ENCODE results near the gene ATG5. TPM values are rescaled to one million over a fixed set of nuclear protein-coding genes. Genes with fewer than 3 reads are reported as not detected.

The ATG5 gene
- polyA plus RNA-seq, 10 donors = 22.2 to 32.1 (median 25.8) TPM

DNA sequence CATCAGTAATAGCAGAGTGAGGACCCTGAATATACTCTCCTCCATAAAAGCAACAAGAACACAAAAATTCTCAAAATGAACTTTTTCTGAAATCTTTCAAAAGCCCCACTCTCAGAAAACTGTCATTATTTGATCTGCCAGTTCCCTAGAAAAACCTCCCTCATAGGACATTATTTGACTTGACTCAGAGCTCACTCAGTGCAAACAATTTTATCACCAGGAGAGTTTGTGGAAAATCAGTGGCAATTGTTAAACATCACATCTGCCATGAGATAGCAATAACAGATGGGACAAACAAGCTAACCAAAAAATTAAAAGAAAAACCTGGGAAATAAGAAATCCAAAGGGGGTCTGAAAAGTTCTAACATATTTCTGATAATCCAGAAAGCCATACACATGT lies 100.0 kb downstream of the ATG5 start:
- no peak for DNase-seq

DNA sequence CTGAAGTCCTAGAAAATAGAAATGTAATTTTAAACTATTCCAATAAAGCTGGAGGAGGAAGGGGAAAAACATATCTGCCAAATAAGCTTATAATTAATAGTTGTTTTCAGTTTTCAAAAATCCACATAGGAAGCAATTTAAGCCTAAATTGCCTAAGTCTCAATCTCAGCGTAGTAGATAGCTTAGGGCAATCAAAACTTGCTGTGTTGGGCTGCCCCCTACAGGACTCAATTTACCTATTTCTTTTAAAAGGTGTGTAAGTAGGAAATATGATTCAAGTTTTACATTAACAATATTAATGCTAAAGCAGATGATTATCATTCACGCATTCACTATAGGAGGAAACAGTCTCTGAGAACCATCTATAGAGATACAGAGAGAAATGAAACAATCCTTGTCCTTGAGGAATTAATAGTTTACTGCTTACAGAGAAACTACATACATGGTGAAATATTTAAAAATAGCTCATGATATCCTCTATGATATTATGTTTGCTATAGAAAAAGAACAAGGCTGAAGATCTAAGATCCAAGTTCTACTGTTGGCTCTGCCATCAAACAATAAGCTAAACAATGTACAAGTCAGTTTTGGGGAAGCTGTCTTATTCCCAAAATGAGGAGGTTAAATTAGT lies 102.1 kb downstream of the ATG5 start:
- peak; percentile 48 to 69 (median 62) for DNase-seq

DNA sequence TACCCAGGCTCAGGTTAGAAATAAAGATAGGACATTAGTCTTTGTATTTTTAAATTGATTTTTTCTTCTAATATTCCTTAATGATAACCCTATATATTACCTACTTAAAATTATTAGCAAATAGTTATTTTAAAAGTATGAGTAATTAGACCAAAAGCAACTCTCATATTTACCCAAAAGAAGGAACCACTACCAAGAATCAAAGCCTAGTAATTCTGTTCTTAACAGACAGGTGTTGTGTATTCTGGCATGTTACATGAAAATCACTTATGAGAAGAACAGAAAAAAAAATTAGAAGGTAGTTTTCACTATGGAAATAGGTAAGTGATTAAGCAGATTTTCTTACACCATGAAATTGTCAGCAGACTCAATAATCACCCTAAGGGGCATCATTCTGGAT lies 105.1 kb downstream of the ATG5 start:
- no peak for DNase-seq

DNA sequence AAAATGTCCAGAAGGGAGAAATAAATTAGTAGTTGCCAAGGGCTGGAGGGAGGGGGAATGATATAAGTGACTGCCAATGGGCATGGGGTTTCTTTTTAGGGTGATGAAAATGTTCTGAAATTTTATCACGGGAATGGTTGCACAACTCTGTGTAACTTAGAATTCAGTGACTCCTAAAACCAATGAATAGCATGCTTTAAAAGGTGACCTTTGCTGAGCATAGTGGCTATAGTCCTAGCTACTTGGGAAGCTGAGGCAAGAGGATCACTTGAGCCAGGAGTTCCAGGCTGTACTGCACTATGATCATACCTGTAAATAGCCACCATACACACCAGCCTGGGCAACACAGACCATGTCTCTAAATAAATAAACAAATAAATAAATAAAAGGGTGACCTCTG lies 109.0 kb downstream of the ATG5 start:
- DNase-seq = no peak

DNA sequence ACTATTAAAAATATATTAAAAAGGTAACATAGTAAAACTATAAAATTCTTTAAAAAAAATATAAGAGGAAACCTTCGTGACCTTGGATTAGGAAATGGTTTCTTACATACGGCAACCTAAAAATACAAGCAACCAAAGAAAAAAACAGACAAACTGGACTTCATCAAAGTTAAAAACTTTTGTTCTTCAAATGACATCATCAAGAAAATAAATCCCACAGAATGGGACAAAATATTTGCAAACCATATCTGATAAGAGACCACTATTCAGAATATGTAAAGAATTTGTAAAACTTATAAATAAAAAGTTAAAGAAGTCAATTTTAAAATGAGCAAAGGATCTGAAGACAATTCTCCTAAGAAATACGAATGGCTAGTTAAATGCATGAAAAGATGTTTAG lies 110.0 kb downstream of the ATG5 start:
- DNase-seq = no peak

DNA sequence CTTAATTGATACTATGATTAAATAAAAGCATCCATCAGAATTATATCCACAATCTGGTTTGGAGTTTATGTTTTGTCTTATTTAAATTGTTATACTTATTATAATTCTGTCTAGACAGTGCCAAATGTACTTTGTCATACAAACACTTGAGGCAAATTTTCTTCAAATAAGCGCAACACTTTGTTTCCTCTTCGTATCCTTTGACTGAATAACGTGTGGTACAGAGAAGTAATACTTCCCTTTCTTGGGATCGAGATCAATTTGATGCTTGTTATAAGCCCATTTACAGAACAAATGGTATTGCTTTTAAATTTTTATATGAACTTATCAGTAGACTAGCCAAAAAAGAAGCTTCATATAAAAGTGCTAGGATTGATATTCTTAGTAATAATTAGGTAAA lies 111.0 kb downstream of the ATG5 start:
- DNase-seq = no peak

DNA sequence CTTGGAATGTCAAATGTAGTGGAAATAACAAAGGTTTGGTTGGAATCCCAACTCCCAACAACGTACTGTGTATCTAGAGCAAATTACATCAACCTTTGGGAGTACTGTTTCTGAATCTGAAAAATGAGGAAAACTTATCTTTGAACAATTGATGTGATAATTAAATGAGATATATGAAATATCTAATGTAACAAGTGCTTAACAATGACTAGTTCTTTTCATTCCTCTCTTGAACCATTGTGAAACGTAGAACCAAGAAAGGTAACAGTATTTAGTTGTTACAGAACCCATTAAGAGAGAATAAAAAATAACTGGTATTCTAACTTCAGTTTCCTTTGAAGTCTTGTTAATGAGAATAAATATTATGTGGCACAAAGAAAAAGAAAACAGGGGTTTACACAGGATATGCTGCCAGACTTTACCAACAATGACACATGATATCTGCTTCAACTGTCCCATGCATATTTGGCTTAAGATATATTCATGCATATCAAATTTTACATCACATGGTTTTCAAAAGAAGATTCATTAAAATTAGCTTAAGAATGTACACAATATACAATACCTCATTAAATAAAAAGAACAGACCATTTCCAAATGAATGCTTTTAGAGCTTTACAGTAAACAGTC lies 111.8 kb downstream of the ATG5 start:
- DNase-seq = no peak

DNA sequence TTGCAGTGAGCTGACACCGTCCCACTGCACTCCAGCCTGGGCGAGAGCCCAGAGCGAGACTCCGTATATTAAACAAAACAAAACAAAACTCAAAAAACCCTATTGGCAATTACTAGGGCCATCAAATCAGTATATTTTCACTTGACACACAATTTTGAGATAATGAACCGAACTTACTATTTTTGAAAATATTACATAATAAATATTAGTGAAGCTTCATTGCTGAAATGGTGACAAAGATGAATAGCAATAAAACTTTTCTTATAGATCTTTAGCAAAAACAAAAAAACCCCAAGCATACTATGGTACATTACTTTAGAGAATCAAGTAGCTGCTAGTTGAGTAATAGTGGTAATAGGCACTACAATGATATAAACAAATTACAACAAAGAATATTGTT lies 113.0 kb downstream of the ATG5 start:
- no peak for DNase-seq

DNA sequence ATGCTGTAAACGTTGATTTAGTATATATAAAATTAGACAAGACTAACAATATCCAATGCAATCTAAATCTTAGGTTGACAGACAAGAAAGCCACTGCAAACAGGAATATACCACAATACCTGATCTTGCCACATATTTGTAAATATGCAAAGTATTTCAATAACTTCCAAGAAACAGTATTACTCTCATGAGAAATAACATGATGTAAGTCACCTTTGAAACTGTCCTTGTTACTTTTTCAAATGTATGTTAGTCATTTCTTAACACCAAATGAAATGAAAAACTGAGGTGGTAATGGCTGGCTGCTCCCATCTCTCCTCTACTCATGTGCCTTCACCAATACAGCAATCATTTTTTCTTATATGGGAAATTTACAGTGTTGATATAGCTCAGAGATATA lies 118.7 kb downstream of the ATG5 start:
- DNase-seq = no peak

DNA sequence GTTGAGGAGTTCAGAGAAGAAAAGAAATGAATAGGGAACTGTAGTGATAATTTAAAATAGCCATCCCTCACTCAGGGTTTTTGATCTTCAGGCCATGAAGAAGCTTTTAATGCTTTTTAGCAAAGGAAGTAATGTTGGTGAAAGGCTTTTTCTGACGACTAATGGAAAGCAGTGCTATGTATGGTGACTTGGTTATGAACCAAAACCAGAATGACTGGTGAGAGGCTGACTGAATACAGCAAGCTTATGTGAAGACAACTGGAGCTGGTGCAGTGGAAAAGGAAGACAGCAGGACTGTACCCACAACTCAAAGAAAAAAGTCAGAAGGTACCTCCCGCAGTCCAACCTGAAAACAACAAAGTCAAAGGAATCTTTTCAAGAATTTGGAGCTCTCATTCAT lies 120.6 kb downstream of the ATG5 start:
- no peak for DNase-seq

DNA sequence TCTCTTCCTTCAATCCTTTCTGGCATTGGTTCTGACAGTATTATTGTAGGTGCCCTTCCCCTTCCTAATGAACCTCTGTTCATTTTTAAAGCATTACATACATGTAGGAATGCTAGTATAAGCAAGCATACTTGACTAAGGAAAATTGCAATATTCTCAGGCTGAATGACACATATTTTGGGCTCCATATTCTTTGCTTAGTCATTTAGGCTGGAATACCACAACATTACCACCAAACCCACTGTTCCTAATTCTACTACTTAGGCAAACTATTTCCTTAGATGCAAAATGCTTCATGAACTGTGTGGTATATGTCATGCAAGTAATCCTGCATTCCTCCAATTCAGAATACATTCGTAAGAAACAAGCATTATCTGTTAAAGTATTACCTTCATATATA lies 125.6 kb downstream of the ATG5 start:
- DNase-seq = peak in 1 of 3 donors; percentile 89

DNA sequence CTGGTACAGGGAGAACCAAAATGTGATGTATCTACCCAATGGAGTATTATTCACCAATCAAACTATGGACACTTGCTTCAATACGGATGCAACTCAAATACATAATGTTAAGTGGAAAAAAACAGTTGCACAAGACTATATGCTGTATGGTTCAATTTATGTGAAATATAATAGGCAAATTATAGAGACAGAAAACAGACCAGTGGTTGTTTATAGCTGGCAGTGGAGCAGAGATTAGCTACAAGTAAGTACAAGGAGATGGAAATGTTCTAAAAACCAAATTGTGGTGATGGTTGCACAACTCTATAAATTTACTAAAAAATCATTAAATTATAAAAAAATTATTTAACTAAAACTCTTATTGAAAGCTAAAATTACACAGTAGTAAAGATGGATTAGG lies 126.2 kb downstream of the ATG5 start:
- no peak for DNase-seq

DNA sequence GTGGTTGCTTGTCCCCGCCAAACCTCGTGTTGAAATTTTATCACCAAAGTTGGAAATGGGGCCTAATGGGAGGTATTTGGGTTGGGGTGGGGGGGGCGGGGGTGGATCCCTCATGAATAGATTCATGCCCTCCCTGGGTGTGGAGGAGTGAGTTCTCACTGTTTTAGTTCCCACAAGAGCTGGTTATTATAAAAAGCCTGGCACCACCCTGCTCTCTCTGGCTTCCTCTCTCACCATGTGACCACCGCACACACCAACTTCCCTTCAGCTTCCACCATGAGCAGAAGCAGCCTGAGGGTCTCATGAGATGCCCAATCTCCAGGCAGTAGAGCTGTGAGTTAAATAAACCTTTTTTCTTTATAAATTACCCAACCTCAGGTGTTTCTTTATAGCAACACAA lies 128.1 kb downstream of the ATG5 start:
- no peak for DNase-seq

DNA sequence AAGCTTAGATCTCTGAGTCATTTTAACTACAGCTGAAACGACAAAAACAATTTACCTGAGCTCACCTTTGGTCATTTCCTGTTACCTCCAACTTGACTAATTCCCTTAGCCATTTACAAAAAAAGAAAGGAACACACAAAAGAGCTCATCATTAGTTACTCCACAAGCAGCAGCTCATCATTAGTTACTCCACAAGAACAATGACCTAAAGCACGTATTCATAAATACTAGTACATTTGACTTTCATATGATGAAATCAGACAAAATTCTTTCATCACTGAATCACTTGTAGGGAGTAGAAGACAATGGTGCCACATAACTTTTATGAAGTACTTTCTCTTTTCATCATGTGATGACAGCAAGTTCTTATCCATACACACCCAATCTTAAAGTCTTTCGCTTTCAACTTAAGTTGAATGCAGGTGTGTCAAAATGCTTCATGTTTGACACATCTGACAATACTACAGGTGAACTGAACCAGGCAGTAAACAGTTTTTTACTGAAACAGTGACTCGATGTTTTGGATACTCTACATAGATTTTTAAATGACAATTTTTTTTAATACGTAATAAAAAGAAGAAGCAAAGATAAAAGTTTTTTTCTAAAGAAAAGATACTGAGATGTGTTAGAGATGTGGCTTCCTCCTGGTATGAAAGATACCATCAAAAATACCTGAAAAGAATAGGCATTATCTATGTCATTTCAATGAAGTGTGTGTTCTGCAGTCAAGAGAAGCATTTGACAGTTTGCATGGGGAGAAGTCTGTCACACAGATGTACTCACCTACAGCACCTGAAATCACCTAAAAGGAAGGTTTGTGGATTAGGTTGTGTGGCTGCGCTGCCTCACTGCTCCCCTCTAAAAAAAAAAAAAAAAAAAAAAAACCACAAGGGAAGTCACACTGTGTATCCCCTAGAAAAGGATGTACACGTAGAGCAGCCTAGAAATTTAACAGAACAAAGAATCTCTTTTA lies 130.3 kb downstream of the ATG5 start:
- peak in 1 of 3 donors; percentile 21 for DNase-seq

DNA sequence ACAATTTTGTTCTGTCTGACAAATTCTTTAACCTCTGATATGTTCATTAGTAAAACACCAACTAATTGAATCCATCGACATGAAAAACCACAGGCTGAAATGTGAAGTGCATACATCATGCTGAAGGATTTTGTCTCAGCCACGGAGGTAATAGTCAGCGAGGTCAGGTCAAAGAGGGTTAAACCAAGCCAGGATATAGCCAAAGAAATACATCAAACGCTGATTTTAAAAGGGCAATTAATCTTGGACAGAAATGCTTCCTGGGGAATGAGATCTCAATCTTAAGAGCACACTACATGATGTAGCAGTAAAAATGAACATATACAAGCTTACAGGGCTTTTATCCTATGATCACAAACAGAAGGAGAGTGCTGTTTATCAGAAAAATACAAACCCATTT lies 132.7 kb downstream of the ATG5 start:
- peak in 1 of 3 donors; percentile 65 for DNase-seq

DNA sequence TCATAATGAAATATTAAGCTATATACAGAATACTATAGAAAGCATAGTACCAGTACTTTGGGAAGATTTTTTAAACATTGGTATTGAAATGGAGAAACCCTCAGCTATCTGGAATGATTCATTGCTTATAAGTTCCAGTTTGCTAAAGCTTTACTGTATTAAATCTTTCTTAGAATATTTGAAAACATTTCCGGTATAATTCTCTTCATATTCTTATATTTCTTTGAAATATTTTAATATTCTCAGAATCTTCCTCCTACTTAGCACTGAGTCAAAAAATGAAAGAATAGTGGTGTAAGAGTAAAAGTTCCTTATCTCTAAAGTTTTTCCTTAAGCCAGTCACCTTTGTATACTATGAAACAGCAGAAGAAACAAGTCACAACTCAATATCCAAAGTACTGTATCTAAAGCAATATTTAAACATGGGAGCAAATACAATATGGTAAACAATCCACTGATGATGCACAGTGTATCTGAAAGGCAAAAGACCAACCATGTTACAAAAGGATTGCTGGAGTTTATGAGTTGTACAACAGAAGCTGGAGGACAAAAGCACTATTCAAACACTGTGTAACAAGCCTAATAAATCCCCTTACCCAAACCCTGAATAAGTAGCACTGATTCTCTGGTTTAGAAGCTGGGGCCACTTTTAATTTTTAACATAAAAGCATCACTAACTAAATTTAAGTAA lies 137.3 kb downstream of the ATG5 start:
- DNase-seq = no peak

DNA sequence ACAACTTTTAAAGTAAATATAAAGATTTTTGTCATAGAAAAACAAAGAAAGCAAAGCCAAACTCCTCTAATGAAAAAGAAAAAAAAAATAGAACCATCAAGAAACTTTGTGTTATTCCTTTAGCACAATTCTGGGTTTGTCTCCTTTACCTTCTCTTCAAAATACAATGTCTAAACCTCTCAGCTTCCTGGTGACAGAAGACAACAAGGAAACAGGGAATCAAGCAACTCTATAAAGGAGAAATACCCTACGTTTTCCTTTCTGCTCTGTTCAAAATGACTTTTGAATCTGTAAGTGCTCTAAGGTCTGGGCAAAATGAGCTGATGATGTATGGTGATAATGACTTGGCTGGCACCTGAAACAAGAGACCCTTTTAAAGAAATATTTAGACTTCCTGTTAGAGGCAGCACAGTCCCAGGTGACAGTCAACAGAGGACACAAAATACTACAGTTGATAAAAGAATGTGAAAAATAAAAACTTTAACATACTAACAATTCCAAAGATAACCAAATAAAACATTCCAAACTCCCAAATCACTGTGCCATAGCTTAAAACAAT lies 138.1 kb downstream of the ATG5 start:
- DNase-seq = no peak

DNA sequence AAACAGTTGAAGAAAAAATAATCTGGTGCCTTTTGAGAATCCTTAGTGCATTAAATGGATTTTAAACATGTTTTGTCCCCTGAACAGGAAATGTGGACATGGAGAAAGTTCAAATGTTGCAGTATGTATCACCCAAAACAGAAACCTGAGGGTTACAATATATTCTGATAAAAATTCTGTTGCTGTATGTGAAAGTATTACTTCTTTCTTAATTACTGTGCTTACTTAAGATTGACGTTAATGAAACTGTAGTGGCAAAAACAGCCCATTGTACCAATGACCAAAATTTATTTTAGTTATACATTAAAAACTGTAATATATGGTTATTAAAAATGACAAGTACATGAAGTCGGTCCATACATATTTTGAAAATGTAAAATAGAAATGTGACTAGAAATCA lies 138.8 kb downstream of the ATG5 start:
- DNase-seq = no peak

DNA sequence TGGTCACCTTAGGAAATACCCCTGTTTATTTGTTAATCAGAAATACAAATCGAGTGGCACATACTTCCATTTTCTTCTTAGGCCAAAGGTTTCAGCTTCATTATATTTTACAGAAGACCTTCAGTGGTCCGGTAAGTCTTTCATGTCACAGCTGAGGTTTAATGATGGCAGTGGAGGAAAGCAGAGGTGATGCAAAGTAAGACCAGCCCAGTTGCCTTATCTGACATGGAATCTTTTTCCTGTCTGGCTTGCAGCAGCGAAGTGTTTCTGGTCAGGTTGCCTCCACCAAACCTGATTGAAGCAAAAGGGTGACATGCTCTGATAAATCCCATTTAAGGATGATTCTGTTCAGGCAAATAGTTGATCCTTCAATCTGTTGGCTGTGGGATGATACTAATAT lies 139.4 kb downstream of the ATG5 start:
- no peak for DNase-seq

DNA sequence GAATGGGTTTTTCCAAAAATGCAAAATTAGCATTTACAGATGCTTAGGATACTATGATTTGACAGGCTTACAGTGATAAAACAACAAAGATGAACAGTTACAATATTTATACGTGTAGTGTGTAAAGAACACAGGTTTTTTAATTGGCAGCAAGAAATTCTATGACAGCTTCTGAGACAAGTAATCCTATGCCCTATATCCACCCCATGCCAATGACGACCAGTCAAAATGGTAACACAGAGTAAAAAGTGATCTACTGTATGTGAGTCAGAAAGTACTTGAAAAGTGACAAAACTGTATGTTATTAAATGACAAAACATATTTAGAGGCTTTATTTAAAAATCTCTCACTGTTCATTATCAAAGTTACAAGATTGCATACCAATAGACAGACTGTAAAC lies 139.9 kb downstream of the ATG5 start:
- DNase-seq = no peak

DNA sequence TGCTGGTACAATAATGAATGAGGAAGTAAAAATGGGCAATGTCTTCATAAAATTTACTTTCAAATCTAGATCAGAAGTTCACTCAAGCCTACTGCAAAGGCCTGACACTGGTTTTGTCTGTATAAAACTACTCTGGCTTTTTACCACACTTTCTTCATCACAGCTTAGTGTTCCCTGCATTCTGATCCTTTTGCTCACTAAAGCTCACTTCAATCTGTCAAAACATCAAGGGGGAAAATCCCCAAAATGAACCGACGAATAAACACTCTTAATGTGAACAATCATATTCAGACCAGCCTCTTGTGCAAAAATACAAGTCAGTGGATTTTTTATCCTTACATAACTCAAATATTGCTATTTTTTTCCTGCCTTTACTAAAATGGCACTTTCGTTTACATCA lies 140.9 kb downstream of the ATG5 start:
- DNase-seq = no peak

DNA sequence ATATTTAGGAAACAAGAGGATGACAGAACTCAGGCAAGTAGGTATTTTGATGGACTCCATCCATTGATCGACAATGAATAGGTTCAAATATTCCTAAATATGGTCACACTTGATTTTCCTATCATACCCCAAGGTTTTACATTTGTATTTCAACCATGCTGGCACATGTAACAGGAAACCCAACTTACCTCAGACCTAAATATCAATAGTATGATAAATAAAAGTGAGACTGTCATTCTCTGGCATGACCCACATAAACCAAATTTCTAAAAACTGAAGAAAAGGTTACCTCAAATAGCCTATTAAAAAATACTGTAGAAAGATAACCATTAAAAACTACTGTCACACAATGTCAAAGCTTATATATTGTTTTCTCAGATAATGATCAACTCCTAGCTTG lies 142.1 kb downstream of the ATG5 start:
- DNase-seq = no peak

All from muscle of back (tissue), 11 donors.